HG03342 (cell line): Measurements from ENCODE around the gene PTPN14.
"Not testable (repeated sequence)": the region's sequence is repeated elsewhere in the genome, so short reads cannot be mapped to it uniquely, and the experiment has no call there.

Experiments
- ATAC-seq: cut with Tn5 transposase; IDR thresholded peaks from one replicate; pipeline ENCODE4 v1.9.1; 2021; ENCODE audit warnings: mild to moderate bottlenecking, moderate library complexity; ENCODE audit not compliant: unreplicated experiment

The PTPN14 gene

DNA sequence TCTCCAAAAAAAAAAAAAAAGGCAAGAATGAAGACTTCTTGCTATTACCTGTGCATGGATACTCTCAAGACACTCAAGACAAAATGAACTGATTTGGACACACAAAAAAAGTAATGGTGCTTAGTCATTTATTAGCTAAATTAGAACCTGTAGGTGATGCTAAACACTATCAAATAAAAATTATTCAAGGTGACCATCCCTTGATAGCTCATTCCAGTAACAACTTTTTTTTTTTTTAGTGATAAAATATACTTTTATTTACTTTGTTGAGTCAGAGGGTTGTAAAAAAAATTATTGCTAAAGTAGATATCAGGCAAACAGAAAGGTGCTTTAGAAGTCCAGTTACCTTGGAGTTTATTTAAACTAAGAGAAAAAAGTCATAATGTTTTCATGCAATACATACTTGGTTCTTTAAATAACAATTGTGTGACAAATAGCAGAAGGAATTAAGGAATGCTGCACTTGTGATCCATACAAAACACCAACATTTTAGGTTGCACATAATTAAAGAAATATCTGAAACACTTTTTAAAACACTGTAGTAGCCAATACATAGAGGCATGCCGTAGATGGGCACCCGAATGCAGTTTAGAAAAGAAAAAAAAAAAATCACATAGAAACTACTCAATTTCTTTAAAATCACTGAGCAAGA, 69.3 kb downstream of the PTPN14 start:
- ATAC-seq, result not testable (repeated sequence)

DNA sequence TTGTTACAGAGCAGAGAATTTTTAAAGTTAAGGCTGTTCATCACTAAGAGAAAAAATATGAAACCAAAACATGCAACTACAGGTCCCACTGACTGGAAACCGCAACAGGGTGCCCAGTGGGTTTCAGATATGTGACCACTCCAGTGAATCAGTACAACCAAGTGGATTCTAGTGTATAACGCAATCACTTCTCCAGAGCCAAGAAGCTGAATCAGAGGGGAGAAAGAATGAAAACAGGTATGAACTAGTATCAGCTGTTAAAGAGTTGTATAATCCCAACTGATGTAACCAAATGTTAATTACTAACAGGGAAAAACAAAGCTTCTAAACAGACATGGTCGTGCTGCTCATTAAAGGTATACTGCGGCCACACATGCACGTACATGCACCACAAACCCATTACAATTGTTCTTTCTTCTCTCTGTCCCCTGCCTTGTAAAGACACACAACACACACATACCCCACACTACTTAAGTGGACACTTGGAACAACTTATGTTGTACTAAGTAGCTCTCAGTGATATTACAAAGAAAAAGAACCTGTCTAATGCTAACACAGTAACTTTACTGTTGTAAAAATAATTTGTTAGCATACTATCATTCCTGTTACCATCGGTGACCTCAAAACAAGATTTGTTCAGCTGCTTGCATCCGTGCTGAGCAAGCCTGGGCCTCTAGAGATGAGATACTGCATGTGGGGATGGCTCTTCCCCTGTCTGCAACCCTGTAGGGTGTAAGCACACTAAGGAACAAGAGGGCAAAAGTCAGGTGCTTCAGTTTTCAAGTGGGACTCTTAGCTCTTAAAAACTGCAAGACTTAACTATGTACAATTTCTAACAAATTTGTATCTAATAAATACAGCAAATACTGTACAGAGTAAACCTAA, 74.2 kb downstream of the PTPN14 start:
- no peak for ATAC-seq

DNA sequence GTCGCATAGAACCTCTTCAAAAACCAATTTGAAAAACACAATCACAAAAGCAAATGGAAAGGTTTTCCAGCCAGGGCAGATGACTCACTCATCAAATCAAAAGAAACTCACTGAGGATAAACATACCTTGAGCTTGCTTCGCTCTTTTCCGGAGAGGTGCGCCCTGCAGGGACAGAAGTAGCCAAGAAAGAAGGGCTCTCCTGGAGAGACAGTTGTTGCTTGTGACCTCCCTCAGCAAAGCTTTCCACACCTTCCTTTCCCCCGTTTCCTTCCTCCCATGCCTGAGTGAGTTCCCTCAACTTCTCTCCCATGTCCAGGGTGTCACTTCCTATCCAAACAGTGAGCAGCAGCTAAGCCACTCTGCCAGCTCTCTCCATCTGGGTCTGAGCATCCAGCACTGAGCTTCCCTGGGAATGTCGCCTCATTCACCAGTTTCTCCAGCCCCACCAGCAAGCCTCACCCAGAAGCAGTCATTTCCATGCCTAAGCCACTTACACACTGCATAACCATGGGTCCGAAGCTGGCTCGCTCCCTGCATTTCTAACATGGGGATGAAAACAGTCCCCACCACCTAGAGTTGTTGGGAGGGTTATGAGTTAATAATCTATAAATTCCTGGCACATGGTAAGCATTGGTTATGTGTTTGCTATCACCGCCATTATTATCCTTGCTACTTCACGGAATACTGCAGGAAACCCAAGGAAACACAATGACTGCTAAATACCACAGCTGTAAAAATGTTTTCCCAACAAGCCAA, 75.0 kb downstream of the PTPN14 start:
- no peak for ATAC-seq

DNA sequence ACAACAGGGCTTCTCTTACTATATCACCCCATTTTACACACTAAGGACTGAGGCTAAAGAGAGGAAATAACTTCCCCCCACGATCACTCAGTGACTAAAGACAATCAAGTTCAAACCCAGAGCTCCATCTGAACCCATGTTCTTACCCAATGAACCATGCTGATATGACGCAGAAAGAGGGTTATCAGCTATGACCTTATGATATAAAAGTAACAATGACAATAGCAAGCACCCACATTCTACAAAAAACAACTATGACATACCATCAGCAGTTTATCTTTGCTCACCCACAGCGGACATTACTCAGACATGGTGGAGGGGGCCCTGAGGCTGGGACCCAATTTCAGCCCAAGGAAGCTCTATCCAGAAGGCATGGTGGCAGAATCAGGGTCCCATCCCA, 75.7 kb downstream of the PTPN14 start:
- ATAC-seq, result no peak

DNA sequence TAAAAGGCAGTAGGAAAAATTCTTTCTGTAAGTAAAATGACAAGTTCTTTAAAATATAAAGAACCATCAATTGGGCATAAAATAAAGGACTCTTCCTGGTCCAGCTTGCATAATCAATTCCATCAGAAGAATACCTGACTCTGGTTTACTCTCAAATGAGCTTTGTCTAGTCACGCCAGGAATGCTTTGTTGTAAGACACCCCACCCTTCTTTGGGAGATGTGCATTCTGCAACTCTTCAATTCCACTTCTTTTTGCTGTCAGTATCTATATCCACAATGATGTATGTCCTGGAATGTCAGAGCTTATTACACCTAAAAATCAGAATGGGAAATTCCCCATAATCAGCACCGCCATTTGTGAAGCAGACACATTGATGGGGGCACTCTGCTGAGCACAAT, 76.1 kb downstream of the PTPN14 start:
- no peak for ATAC-seq

DNA sequence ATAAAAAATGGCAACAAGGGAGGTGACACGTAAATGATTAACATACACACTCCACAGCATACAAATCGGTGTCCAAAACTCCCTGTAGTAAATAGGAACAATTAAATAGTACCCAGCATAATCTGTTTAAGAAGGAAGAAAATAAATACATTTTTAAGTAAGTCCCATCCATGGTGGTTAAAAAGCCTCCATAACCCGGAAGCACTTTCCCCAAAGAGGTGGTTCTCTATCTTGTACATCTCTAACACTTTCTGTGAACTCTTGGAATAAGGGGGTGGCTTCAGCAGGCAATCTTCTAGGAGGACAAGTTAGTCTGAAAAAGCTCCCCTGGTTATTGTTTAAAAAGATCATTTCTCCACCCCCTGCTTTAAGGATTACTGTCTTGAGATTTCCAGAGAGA, 76.9 kb downstream of the PTPN14 start:
- no peak for ATAC-seq

DNA sequence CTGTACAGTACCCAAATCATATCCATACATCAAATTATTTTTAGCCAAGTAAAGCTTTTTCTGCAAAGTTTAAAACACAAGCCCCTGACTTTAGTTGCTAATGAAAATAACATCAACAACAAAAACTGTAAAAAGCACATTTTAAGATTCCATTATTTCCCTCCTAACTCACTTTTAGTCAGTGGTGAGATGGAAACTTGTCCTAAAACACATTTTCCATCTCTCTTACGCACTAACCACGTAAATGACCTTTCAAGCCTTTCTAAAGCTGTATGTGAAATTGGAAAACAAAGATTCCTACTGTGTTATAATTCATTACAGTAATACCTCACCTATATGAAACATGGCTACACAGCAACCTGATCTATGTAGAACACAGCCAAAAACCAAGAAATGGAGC, 77.5 kb downstream of the PTPN14 start:
- ATAC-seq, result no peak

DNA sequence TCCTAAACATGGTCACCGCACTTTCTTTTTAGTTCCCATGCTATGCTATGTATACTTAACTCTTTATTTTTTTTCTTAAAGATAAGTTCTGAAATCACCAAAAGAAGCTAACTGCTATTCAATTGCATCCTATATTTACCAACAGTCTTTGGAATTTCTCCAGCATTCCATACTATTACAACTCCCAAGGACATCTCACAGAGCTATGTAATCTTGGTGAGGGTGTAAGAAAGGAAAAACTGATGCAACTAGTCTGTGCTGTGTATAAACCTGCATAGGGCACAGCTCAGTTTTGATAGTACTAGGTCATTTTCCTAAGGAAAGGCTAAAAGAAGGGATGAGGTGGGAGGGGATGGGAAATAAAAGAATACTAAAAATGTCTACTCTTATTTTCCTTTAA, 78.0 kb downstream of the PTPN14 start:
- ATAC-seq, result no peak

DNA sequence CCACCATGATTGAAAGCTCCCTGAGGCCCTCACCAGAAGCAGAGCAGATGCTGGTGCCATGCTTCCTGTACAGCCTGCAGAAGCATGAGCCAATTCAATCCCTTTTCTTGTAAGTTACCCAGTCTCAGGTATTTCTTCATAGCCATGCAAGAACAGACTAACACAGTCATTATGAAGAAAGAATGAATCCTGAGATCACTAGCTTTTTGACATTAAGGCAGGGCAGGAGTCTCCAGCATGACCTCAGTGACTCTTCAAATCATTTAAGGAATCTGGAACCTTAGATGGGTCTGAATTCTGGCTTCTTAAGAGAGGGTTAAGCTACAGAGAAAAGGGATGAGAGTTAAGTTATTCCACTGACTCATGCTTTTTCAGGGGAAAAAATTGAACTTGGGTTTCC, 79.0 kb downstream of the PTPN14 start:
- ATAC-seq, result no peak

DNA sequence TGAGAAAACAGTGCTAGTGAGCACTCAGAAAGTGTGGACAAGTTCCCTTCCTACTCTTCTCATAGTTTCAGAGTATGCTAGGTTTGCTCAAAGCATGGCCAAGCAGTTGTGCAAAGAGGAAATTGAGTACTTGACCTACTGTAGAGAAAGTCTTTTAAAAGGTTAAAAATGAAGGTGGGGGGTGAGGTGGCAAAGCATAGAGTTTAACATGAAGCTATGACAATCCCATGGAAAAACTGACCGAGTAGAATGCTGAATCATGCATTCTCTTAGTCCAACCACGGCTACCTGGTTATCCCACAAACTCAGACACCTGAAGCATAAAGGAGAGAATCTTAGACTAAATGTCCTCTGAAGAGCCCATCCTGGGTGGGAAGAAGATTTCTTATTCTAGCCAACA, 79.9 kb downstream of the PTPN14 start:
- no peak for ATAC-seq

DNA sequence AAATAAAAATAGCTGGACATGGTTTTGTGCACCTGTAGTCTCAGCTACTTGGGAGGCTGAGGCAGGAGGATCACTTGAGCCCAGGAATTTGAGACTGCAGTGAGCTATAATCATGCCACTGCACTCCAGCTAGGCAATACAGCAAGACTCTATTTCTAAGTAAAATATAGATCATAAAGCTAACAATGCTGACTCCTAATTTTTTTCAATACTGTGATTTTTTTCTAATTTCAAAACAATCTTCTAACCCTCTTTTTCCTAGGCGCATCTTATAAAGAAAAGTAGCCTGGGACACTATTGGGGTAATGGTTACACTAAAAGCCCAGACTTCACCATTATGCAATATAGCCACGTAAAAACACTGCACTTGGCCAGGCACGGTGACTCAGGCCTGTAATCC, 81.3 kb downstream of the PTPN14 start:
- ATAC-seq, result no peak

DNA sequence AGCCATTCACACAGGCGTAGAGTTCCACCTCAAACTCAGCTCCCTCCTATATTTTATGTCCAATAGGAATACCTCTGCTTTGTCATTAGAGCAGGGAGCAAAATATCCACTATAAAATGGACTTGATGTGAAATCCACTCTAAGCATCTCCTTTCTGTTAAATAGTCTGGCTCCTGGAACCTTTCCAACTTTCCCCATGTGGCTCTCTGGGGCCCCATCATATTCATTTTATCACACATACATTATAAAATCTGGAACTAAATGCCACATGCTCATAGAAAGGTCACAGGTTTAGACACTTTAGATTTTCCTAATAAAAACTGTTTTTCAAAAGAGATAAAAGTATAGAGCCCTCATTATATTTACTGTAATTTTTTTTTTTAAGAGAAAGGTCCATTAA, 82.1 kb downstream of the PTPN14 start:
- ATAC-seq, result no peak

DNA sequence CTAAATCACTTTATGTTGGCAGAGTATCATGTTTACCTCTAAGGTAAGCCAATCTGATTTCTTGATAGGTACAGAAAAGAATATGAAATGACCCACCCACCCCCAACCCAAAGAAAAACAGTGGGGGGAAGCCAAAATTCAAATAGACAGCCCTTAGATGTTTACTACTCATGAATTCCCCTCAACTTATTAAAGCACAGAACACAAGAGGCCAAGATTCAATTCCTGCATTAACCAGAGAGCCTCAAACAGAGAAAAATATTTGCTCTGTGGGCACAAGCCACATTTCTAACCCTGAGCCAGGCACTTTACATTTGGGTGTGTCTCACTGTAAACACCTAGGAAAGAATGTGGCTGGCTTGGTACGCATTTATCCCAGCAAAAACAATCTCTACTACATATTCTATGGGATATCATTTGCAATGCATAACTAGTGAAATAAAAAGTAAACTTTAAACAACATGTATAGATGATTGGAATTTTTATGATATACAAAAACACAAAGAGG, 84.3 kb downstream of the PTPN14 start:
- ATAC-seq, result no peak

DNA sequence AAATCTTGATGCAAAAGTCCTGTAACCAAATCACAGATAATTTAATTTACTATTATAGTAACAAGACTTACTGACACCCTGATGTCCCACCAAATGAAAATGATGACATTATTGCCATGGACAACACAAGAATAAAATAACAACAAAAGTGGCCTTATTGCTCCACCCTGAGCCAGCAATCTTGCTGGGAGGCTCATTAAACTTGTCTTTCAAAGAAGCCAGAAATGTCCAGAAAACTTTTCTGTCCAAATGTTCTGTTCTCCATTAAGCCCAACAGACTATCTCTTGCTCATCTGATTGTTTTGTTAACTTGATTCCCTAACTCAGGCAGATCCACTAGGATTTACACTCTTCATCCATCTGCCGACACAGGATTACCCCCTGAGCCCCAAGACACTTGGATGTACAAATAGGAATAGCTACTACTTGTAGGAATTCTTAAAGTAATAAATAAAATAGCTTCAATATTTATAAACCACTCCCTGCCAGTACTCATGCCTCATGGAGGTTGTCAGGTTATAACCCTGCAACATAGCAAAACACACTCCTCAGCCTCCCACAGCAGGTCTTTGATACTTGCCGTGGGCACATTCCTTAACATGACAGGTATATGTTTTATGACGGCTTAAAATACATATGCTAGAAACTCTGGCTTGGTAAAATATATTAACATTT, 84.9 kb downstream of the PTPN14 start:
- ATAC-seq, result no peak

DNA sequence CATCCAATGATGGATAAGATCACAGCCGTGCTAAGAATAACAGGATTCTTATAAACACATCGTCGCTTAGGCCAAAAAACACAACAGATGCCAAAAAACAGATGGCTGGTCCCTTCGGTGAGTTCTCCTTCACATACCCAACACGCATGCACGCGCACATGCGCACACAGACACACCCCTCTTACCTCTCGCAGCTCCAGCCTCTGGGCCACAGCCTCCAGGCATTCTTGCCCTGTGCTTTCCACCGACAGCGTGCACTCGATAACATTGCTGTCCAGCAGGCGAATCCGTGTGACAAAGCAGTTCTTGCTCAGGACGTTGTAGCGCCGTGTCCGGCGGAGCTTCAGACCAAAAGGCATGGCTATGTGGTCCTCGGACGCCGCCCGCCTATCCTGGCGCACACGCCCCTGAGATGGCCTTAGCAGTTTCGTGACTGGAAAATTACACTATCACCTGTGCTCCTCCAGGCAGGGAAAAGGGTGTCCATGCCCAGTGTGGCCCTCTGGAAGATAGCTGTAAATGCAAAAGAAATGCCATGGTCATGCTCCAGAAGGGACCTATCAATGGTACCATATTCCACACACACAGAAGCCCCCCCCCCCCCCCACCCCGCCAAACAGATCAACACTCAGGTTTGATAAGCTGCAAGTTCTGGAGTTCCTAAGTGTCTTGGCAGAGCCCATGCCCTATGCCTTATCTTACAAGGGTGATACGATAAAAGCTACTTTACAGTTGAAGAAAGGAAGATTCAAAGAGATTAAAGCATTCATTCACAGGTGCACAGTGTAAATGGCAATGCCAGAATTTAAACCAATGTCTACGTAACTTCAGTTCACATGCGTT, 86.7 kb downstream of the PTPN14 start:
- ATAC-seq, result no peak

DNA sequence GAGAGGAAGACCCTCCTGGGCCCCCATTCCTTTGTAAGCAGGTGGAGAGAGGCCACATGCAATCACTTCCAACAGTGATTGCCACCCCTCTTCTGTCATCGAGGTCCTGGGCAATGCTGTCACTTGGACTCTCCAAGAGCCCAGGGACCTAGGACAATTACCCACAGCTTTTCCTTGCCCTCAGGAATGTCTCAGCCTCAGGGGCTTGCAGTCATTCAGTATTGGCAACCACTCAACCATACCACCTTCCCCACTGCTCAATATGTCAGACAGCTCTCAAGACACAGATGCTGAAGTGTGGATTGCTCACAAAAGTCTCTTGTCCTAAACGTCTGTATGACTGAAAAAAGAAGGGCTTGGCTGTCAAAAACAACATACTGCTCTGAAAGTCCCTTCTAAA, 87.8 kb downstream of the PTPN14 start:
- ATAC-seq, result no peak

DNA sequence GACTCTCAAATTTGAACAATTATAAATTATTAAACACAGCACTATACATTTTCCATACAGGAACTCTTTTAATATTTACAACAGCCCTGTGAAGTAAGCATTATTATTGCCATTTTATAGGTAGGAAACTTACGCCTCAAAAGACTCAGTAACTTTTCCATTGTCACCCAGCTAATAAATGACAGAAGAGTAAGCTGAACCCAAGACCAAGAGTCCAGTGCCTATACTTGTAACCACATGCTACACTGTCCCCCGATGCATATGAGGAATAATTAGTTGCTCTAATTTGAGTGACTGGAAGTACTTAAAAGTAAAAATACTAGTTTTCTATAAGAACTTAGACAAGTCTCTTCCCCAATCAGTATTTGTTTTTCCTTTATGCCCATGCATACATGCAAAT, 88.5 kb downstream of the PTPN14 start:
- no peak for ATAC-seq

DNA sequence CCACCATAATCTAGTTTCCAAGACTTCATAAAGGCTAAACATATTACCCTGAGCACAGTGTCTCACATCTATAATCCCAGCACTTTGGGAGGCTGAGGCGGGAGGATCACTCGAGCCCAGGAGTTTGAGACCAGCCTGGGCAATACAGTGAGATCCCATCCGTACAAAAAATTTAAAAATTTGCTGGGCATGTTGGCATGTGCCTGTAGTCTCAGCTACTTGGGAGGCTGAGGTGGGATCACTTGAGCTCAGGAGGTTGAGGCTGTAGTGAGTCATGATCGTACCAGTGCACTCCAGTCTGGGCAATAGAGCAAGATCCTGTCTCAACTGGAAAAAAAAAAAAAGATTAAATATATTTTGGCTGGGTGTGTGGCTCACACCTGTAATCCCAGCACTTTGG, 90.1 kb downstream of the PTPN14 start:
- ATAC-seq, result no peak

DNA sequence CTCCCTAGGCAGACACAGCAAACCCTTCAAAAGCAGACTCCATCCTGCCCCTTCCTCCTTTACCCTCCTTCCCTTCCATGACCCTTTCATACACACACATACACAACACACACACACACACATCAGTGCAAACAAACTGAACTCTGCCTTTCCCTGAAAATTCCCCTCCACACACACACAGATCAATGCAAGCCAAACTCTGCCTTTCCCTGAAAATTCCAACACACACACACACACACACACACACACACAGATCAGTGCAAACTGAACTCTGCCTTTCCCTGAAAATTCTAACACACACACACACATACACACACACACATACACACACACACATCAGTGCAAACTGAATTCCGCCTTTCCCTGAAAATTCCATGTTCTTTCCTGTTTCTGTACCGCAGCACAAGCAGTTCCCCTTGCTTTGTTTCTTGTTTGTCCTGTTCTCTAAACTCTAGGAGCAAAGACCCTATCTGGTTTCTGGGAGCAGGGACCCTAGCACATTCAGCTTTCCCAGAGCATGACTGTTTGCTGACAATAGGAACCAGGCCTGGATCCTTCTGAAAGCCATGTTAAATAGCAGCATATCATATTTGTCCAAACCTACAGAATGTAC, 91.0 kb downstream of the PTPN14 start:
- no peak for ATAC-seq

DNA sequence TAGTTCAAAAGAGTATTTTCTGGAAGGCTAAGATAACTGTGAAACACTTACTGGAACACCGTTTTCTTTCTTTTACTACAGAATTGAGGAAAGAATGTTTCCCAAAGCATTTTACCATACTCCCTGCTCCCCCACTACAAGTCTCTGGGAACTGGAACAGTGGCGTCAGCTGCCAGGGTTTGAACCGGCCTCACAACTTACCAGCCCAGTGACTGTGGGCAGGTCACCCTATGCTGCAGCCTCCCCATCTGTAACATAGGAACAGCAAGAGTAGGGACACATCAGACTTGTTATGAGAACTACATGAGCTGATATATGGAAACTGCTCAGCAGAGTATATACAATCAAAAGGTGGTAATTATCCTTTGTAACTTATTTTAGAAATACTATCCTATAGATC, 91.5 kb downstream of the PTPN14 start:
- no peak for ATAC-seq
